Measurements from ENCODE around the gene PRPF39.

Gene PRPF39

GRCh38 chr14:45094275-45094674, 10.4 kb downstream of the PRPF39 start:
- no peak for TF ChIP-seq CTCF (conservative IDR thresholded peaks at IDR 0.05; ENCODE audit: control insufficient read depth, insufficient read depth, low read depth, low read length)
- DNase-seq (ENCODE audit: low read depth) = no peak
- H3K4me3 ChIP-seq (ENCODE audit: control insufficient read depth, low read depth, low read length) = no peak overlapping the region

- DNase-seq (ENCODE audit: low read depth) = no peak
- no peak overlapping the region for H3K4me3 ChIP-seq (ENCODE audit: control insufficient read depth, low read depth, low read length)
- TF ChIP-seq CTCF (conservative IDR thresholded peaks at IDR 0.05; ENCODE audit: control insufficient read depth, insufficient read depth, low read depth, low read length) = no peak
These were observed 11.2 kb downstream of the PRPF39 start for GRCh38 chr14:45095143-45095542.

- H3K4me3 ChIP-seq (ENCODE audit: control insufficient read depth, low read depth, low read length) = no peak overlapping the region
- no peak for TF ChIP-seq CTCF (conservative IDR thresholded peaks at IDR 0.05; ENCODE audit: control insufficient read depth, insufficient read depth, low read depth, low read length)
- DNase-seq (ENCODE audit: low read depth) = no peak
These were observed 12.3 kb downstream of the PRPF39 start for GRCh38 chr14:45096218-45096617.

- H3K4me3 ChIP-seq (ENCODE audit: control insufficient read depth, low read depth, low read length) = no peak overlapping the region
- no peak for TF ChIP-seq CTCF (conservative IDR thresholded peaks at IDR 0.05; ENCODE audit: control insufficient read depth, insufficient read depth, low read depth, low read length)
- no peak for DNase-seq (ENCODE audit: low read depth)
These were observed 19.9 kb downstream of the PRPF39 start for GRCh38 chr14:45103806-45104205.

GRCh38 chr14:45104561-45104960, 20.6 kb downstream of the PRPF39 start:
- DNase-seq (ENCODE audit: low read depth) = no peak
- no peak overlapping the region for H3K4me3 ChIP-seq (ENCODE audit: control insufficient read depth, low read depth, low read length)
- no peak for TF ChIP-seq CTCF (conservative IDR thresholded peaks at IDR 0.05; ENCODE audit: control insufficient read depth, insufficient read depth, low read depth, low read length)

- TF ChIP-seq CTCF (conservative IDR thresholded peaks at IDR 0.05; ENCODE audit: control insufficient read depth, insufficient read depth, low read depth, low read length) = no peak
- H3K4me3 ChIP-seq (ENCODE audit: control insufficient read depth, low read depth, low read length) = no peak overlapping the region
- peak; percentile 19 for DNase-seq (ENCODE audit: low read depth)
These were observed 29.2 kb downstream of the PRPF39 start for GRCh38 chr14:45112896-45113781.
